Measurements from ENCODE around the gene CENPM. TPM values are rescaled to one million over a fixed set of nuclear protein-coding genes. Genes with fewer than 3 reads are reported as not detected.

Gene CENPM, protein sequence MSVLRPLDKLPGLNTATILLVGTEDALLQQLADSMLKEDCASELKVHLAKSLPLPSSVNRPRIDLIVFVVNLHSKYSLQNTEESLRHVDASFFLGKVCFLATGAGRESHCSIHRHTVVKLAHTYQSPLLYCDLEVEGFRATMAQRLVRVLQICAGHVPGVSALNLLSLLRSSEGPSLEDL
- polyA plus RNA-seq (ENCODE audit: low read depth in 6 of 6) = 10 to 100 TPM; 41.2 to 70.9 (median 53.0) TPM

DNA sequence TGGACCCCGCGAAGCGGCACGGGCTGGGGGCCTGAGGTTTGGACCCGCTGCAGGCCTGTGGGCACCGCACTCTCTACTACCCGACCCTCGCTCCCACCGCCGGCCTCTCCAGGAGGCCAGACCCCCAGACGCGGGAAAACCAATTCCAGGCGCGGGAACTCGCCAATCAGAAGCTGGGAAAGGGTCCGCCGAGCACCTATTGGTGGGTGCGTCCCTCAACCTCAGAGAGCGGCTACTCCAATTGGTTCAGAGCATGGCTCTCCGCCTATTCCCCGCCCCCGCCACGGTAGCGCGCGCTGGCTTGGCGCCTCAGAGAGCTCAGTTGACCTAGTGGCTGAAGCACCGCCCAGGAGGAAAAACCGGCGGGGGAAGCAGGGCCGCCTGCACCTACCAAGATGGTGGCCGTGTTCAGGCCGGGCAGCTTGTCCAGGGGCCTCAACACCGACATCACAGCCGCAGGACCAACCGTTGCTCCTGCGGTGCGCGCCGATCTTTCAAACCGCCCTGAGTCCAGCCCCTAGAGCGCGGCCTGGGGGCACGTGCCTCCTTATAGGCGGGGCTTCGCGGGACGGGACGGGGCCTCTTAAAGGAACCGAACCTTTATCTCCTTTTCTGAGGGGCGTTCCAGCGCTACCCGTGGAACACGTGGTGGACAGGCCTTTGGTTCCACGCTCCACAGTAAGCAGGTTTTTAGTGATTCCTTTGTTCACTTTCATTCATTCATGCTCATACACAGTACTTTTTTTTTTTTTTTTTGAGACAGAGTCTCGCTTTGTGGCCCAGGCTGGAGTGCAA is at the start of gene CENPM:
TSS of gene CENPM (minus strand) at position 524 of the 795 bp plus-strand sequence. CDS start at position 448, 76 bp downstream.
- H3K4me3 Mint-ChIP-seq = peak within 1 kb of the TSS; percentile 87 to 96 (median 94)
- peaks cover 0 to 6% (median 0%) of the 10 kb centered on the region in 3 donors for H3K27me3 Mint-ChIP-seq
- peak; percentile 89 to 90 for ATAC-seq (ENCODE audit: low read depth in 2 of 2)

DNA sequence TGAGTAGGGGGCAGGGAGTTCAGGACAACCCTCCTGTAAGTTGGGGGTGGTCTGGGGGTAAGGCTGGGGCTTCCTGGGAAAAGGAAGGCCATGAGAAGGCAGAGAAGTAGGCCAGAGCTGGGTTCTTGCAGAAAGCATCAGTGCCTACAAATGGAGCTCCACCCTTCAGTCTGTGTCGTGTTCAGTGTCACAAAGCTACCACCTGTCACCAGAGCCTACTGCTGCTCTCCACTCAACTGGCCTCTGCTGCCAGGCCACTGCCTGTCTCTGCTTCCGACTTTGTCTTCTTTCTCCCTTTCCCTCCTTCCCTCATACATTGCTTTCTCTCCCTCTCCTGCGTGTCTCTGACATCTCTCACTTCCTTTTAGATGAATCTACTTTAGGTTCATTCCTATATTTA is 48.3 kb upstream of the CENPM start:
- Mint-ChIP-seq H3K36me3 (peaks cover 0 to 7% of the 10 kb centered on the region in 2 donors), H3K9me3 (peaks cover 0 to 4% (median 0%) of the 10 kb centered on the region in 7 donors), H3K27me3 (peaks cover 5 to 20% (median 15%) of the 10 kb centered on the region in 3 donors), H3K27ac (peak overlapping the region in 1 of 6 donors; percentile 55), H3K4me3 (no peak overlapping the region), H3K4me1 (peaks cover 11 to 22% (median 19%) of the 10 kb centered on the region in 3 donors)
- ATAC-seq (ENCODE audit: low read depth in 2 of 2) (no peak), DNase-seq (no peak)

More for the DNA sequence above, at the start of gene CENPM:
- H3K4me1 Mint-ChIP-seq = peaks cover 33 to 44% (median 40%) of the 10 kb centered on the region in 3 donors
- H3K36me3 Mint-ChIP-seq = no peaks in the 10 kb centered on the region
- DNase-seq = peak; percentile 85
- H3K9me3 Mint-ChIP-seq = no peaks in the 10 kb centered on the region
- peak within 1 kb of the TSS; percentile 66 to 94 (median 76) for H3K27ac Mint-ChIP-seq

DNA sequence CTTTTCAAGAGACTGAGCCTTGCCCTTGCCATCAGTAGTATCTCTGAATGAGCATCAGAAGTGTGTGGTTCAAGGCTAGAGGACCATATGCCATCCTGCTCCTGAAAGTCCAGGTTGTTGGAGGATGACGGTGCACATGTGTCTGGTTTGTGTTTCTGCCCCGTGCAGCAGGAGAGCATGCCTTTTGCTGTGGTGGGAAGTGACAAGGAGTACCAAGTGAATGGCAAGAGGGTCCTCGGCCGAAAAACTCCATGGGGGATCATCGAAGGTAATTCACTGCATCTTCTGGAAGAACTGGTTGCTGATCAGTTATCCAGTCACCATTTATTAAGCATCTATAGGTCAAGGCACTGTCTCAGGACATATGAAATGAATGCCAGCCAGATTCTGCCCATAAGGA is 45.5 kb upstream of the CENPM start:
- H3K36me3 Mint-ChIP-seq = no peaks in the 10 kb centered on the region
- H3K27me3 Mint-ChIP-seq = peaks cover 5 to 29% (median 22%) of the 10 kb centered on the region in 3 donors
- no peak overlapping the region for H3K4me3 Mint-ChIP-seq
- ATAC-seq (ENCODE audit: low read depth in 2 of 2) = no peak
- peaks cover 0 to 1% (median 0%) of the 10 kb centered on the region in 3 donors for H3K4me1 Mint-ChIP-seq
- H3K9me3 Mint-ChIP-seq = no peaks in the 10 kb centered on the region
- no peak overlapping the region for H3K27ac Mint-ChIP-seq
- no peak for DNase-seq

DNA sequence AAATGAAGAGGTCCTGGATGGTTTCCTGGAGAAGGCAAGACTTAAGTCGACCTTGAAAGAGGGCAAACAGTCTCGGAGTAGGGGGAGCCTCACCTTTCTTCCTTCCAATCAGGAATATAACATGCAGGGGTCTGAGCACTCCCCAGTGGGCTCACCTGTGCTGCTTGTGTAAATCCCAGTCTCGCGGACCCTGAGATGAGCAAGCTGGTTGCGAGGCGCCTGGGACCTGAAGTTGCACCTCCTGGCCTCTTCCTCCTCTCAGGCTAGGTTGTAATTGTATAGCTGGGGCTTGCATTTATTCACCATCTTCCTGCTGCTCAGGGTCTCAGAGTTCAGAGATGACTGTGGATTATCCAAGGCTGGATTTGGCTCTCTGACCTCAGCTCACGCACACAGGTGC is 44.2 kb upstream of the CENPM start:
- no peak for DNase-seq
- Mint-ChIP-seq H3K9me3 (no peaks in the 10 kb centered on the region), H3K36me3 (no peaks in the 10 kb centered on the region), H3K4me1 (no peaks in the 10 kb centered on the region), H3K27me3 (peaks cover 6 to 31% (median 27%) of the 10 kb centered on the region in 3 donors), H3K27ac (no peak overlapping the region), H3K4me3 (no peak overlapping the region)
- no peak for ATAC-seq (ENCODE audit: low read depth in 2 of 2)

DNA sequence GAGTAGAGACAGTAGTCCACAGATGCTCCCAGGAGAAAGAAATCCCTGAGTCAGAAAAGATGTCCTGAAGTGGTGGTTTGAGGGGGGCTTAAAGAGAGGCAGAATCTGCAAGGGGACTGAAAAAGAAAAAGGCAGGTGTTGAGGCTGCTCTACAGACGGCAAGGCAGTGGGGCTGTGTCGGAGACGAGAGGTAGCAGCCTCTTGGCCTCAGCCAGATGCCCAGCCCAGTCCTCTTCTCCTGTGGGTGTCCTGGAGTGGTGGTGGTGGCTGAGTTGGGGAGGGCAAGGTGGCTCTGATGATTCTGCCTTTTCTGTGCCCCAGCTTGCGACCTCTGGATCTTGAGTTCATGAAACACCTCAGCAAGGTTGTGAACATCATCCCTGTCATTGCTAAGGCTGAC is 42.3 kb upstream of the CENPM start:
- no peaks in the 10 kb centered on the region for H3K4me1 Mint-ChIP-seq
- H3K27me3 Mint-ChIP-seq = peaks cover 5 to 30% (median 26%) of the 10 kb centered on the region in 3 donors
- ATAC-seq (ENCODE audit: low read depth in 2 of 2) = no peak
- H3K4me3 Mint-ChIP-seq = no peak overlapping the region
- H3K36me3 Mint-ChIP-seq = no peaks in the 10 kb centered on the region
- DNase-seq = no peak
- peak overlapping the region in 1 of 6 donors; percentile 64 for H3K27ac Mint-ChIP-seq
- H3K9me3 Mint-ChIP-seq = no peaks in the 10 kb centered on the region

DNA sequence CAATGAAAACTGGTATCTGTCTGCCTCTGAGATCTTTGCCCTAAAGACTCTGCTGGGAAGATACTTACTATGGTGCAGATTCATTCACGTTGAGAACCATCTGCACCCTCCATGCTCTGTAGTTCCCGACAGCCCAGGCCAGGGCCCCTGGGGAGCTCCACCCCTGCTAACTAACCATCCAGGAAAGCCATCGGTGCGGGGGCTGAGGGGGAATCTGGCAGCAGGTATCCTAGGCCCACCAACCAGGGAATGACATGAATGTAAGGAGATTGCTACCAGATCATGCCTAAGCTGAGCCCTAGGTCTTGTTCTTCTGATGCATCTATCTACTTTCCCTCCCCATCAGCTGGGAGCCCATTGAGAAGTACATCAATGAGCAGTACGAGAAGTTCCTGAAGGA is 40.3 kb upstream of the CENPM start:
- Mint-ChIP-seq H3K27ac (no peak overlapping the region), H3K27me3 (peaks cover 13 to 39% (median 36%) of the 10 kb centered on the region in 3 donors), H3K9me3 (no peaks in the 10 kb centered on the region), H3K36me3 (no peaks in the 10 kb centered on the region), H3K4me1 (no peaks in the 10 kb centered on the region), H3K4me3 (no peak overlapping the region)
- no peak for DNase-seq
- no peak for ATAC-seq (ENCODE audit: low read depth in 2 of 2)

DNA sequence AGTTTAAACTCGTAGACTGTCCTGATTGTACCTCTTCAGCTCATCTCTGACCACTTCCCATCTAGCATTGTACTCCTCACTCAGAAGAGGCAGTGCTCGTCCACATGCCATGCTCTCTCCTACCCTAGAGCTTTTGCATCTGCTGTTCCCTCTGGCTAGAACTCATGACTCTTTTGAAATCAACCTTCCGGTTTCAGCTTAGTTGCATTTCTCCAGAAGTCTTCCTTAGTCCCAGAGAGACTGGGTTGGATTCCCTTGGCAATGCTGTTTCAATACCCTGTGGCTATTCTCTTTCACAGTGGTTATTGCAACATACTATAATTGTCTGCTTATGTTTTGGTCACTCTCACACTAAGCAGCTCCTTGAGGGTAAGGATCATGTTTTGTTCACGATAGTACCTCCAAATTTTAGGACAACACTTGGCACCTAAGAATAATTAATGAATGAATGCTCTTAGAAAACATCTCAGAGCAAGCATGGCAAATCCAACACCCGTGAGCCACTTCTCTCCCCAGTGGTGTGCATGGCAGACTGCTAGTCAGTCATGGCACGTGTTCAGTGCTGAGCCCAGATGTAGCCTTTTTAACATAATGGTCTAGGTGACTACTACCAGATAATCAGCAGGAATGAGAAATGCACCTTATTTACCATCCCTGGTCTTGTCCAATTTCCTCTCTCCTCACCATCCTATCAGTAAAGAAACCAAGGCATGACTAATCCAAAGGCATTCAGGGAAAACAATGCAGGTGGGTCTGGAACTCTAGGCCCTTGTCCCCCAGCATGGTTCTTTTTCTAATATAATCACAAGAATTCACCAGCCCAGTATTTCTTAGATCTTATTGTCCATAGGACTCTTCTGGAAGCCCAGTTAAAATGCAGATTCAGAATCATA is 36.8 kb upstream of the CENPM start:
- H3K36me3 Mint-ChIP-seq = no peaks in the 10 kb centered on the region
- ATAC-seq (ENCODE audit: low read depth in 2 of 2) (no peak), DNase-seq (no peak)
- no peak overlapping the region for H3K27ac Mint-ChIP-seq
- H3K4me3 Mint-ChIP-seq = peak overlapping the region in 1 of 8 donors; percentile 10
- H3K4me1 Mint-ChIP-seq = no peaks in the 10 kb centered on the region
- H3K9me3 Mint-ChIP-seq = no peaks in the 10 kb centered on the region
- peaks cover 20 to 42% (median 35%) of the 10 kb centered on the region in 3 donors for H3K27me3 Mint-ChIP-seq

DNA sequence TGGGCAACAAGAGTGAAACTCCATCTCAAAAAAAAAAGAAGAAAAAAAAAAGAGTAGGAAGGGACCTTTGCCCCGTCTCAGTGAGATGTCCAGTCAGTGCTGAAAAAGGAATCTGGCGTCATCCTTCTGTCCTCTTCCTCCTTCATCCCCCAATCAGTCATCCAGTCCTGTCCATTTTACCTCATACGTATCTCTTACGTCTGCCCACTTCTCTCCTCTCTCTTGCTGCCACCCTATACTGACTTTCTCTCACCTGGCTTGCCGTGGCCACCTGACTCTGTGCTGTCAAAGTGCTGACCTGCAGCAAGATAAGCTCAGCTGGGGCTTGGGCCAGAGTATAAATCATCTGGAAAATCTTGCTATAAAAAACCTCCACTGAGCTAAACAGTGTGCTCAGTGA is 35.9 kb upstream of the CENPM start:
- ATAC-seq (ENCODE audit: low read depth in 2 of 2) (no peak), DNase-seq (no peak)
- Mint-ChIP-seq H3K9me3 (no peaks in the 10 kb centered on the region), H3K27ac (peak overlapping the region in 2 of 6 donors; percentile 23 to 26), H3K27me3 (peaks cover 20 to 47% (median 38%) of the 10 kb centered on the region in 3 donors), H3K36me3 (no peaks in the 10 kb centered on the region), H3K4me3 (peak overlapping the region in 1 of 8 donors; percentile 47), H3K4me1 (no peaks in the 10 kb centered on the region)

DNA sequence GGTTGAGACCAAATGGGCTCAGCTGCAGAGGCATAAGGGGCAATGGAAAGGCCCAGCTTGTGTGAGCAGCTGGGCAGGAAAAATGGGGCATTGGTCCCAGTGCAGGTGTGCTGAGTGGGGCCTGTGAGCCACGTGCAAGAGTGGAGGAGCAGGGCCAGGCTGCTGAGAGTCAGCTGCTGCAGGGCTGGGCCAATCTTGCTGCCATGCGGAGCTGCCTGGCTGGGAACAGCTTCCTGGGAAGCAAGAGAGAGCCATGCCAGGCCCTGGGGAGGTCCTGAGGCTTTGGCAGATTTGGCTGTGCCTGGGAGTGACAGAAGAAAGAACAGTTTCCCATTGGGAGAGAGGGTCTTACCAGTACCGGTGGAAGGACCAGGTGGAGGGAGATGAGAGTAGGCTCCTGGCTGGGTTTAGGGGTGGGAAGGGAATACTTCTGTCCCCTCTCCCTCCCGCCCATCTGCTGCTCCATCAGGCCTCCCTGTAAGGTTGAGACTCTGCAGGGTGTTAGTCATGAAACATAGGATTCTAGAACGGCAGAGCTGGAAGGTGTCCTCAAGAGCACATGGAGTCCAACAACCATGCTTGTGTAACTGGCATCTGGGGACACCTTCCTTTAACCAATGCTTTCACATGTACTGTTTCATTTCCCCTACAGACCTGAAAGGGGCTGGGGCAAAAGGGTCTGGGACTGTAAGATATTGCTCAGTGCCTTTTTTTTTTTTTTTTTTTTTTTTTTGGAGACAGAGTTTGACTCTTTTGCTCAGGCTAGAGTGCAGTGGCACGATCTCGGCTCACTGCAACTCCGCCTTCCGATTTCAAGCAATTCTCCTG is 32.7 kb upstream of the CENPM start:
- no peak overlapping the region for H3K4me3 Mint-ChIP-seq
- ATAC-seq (ENCODE audit: low read depth in 2 of 2) (no peak), DNase-seq (no peak)
- H3K9me3 Mint-ChIP-seq = no peaks in the 10 kb centered on the region
- H3K27ac Mint-ChIP-seq = peak overlapping the region in 2 of 6 donors; percentile 5 to 53
- H3K4me1 Mint-ChIP-seq = peaks cover 6 to 21% (median 13%) of the 10 kb centered on the region in 3 donors
- no peaks in the 10 kb centered on the region for H3K36me3 Mint-ChIP-seq
- H3K27me3 Mint-ChIP-seq = peaks cover 32 to 56% (median 54%) of the 10 kb centered on the region in 3 donors

DNA sequence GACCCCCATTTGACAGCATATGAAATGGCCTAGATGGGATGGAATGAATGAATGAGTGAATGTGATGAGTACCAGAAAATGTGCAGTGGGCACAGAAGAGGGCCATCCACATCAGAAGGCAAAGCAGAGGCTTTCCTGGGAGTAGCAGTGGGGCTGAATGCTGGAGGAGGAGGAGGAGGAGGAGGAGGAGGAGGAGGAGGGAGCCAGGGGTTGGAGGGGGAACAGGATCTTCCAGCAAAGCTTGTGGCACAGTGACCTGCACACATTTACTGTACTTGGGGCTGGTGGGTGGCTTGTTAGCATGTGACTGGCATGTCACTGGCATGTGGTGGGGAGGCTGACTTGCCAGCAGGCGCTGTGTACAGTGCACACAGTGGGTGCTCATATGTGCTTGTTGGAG is 31.8 kb upstream of the CENPM start:
- peaks cover 30 to 56% (median 54%) of the 10 kb centered on the region in 3 donors for H3K27me3 Mint-ChIP-seq
- DNase-seq (no peak), ATAC-seq (ENCODE audit: low read depth in 2 of 2) (no peak)
- H3K9me3 Mint-ChIP-seq = no peaks in the 10 kb centered on the region
- H3K4me1 Mint-ChIP-seq = peaks cover 6 to 21% (median 13%) of the 10 kb centered on the region in 3 donors
- H3K27ac Mint-ChIP-seq = no peak overlapping the region
- H3K36me3 Mint-ChIP-seq = no peaks in the 10 kb centered on the region
- H3K4me3 Mint-ChIP-seq = peak overlapping the region in 3 of 8 donors; percentile 3 to 57 (median 47)

DNA sequence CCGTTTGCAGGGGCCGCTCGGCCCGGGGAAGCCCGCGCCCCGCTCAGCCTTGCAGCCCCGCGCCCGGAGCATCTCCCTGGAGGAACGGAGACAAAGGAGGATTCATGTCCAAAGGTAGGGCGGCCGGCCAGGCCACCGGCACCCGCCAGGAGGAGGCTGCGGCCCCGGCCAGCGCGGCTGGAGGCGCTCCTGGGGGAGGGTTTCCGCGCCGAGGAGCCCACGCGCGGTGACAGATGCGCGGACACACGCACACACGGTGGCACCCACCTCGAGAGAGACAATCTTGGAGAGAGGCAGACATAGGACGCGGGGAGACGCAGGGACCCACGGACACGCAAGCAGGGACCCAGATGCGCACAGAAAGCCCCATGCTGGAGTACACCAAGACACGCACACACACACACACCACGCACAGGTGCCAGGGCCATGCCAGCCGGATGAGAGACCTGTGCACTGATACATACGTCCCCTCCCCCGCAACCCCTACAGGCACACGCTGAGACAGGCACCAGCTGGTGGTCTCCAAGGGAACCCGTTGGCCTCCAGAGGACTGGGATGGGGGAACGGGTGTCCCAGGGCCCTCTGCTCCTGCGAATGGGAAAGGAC is 30.1 kb upstream of the CENPM start:
- no peak for DNase-seq
- ATAC-seq (ENCODE audit: low read depth in 2 of 2) = peak; percentile 47 to 56
- peaks cover 10 to 21% (median 13%) of the 10 kb centered on the region in 3 donors for H3K4me1 Mint-ChIP-seq
- H3K27ac Mint-ChIP-seq = no peak overlapping the region
- no peaks in the 10 kb centered on the region for H3K9me3 Mint-ChIP-seq
- no peaks in the 10 kb centered on the region for H3K36me3 Mint-ChIP-seq
- peaks cover 37 to 53% (median 53%) of the 10 kb centered on the region in 3 donors for H3K27me3 Mint-ChIP-seq
- H3K4me3 Mint-ChIP-seq = peak overlapping the region in 7 of 8 donors; percentile 42 to 73 (median 63)

Data from naive B cell (primary cell).